Endothelial cell of umbilical vein (primary cell): Measurements from ENCODE around the gene BCL2. TPM values are rescaled to one million over a fixed set of nuclear protein-coding genes. Genes with fewer than 3 reads are reported as not detected.

ENCODE experiments used
- BruUV-seq: library from RNA; stranded (reverse); fragments of 400-500 nt; replicated peaks from 2 replicates; lab custom pipeline; 2021; lab: Mats Ljungman, UMichigan
- CTCF ChIA-PET: fragments of 300-600, 350-600 bp; sonication (Branson Sonifier 250); formaldehyde crosslinking; loops from one replicate; lab custom pipeline; 2021; ENCODE audit warnings: antibody characterized with exemption, inconsistent platforms; lab: Charles Lee
- POLR2A ChIA-PET: fragments of 300-600, 350-600 bp; sonication (Branson Sonifier 250); formaldehyde crosslinking; loops from one replicate; lab custom pipeline; 2021; ENCODE audit warnings: antibody characterized with exemption, inconsistent platforms; lab: Charles Lee
- DNase-seq: peaks from one replicate; pipeline ENCODE4 v3.0.0-alpha.2; 2011; ENCODE audit warnings: low read depth, low spot score
- FAIRE-seq: peaks from 2 replicates; lab custom pipeline; 2011; peaks lifted over from hg19 to GRCh38; lab: Jason Lieb, UNC
- H2AFZ ChIP-seq: 2 replicates; pipeline ENCODE4 v1.6.0; 2012; ENCODE audit warnings: low read depth, low read length, control low read depth, inconsistent platforms
- H3K27ac ChIP-seq: 2 replicates; pipeline ENCODE4 v1.5.1; 2011; ENCODE audit warnings: low read depth, mild to moderate bottlenecking, control low read depth, low read length, moderate library complexity; ENCODE audit not compliant: insufficient read depth
- H3K27me3 ChIP-seq, 2 experiments: 2 replicates each; pipeline versions ENCODE4 v1.6.0 to v1.6.1; 2011; ENCODE audit warnings: low read length in 2 of 2, mixed read lengths in 1 of 2; ENCODE audit not compliant: control insufficient read depth in 2 of 2, insufficient read depth in 2 of 2
- H3K36me3 ChIP-seq, 2 experiments: 2 replicates in 1 of 2; 3 replicates in 1 of 2; pipeline ENCODE4 v1.5.1; 2011; ENCODE audit warnings: low read length in 2 of 2, mild to moderate bottlenecking in 1 of 2, moderate library complexity in 1 of 2; ENCODE audit not compliant: control insufficient read depth in 2 of 2, insufficient read depth in 2 of 2; ENCODE audit errors: extremely low read depth in 1 of 2
- H3K4me1 ChIP-seq: 3 replicates; pipeline ENCODE4 v1.5.1; 2011; ENCODE audit warnings: mild to moderate bottlenecking, low read length; ENCODE audit not compliant: control insufficient read depth, insufficient read depth; ENCODE audit errors: extremely low read depth
- H3K4me2 ChIP-seq: 2 replicates; pipeline ENCODE4 v1.6.1; 2011; ENCODE audit warnings: low read length, control low read depth, mixed read lengths; ENCODE audit not compliant: insufficient read depth
- H3K4me3 ChIP-seq, 3 experiments: fragments of 200-600 bp in 1 of 3; sonication (generic), shearing (Covaris generic) in 1 of 3; replicated peaks in 1 of 3; 2 replicates each; pipeline ENCODE4 v1.5.1; 2011 to 2016; ENCODE audit warnings: control low read depth in 3 of 3, low read length in 3 of 3, mild to moderate bottlenecking in 2 of 3, inconsistent platforms in 1 of 3, low read depth in 1 of 3, moderate library complexity in 1 of 3; ENCODE audit not compliant: insufficient read depth in 1 of 3
- H3K79me2 ChIP-seq: 2 replicates; pipeline ENCODE4 v1.6.0; 2012; ENCODE audit warnings: low read length, inconsistent platforms; ENCODE audit not compliant: control insufficient read depth, insufficient read depth
- H3K9ac ChIP-seq: replicated peaks from 2 replicates; pipeline ENCODE3; 2011; ENCODE audit warnings: low read length, control low read depth; ENCODE audit not compliant: insufficient read depth; ENCODE audit errors: extremely low read depth
- H3K9me1 ChIP-seq: replicated peaks from 3 replicates; pipeline ENCODE4 v1.6.0; 2011; ENCODE audit warnings: mild to moderate bottlenecking, low read length; ENCODE audit not compliant: control insufficient read depth, insufficient read depth; ENCODE audit errors: extremely low read depth
- H3K9me3 ChIP-seq: replicated peaks from 2 replicates; pipeline ENCODE4 v1.5.1; 2012; ENCODE audit warnings: low read length, inconsistent platforms; ENCODE audit not compliant: control insufficient read depth, insufficient read depth
- H4K20me1 ChIP-seq: replicated peaks from 2 replicates; pipeline ENCODE3; 2011; ENCODE audit warnings: mild to moderate bottlenecking, low read length; ENCODE audit not compliant: control insufficient read depth, insufficient read depth; ENCODE audit errors: extremely low read depth
- CTCF ChIP-seq, 2 donors: IDR thresholded peaks; 1 replicate in 1 of 2; 2 replicates in 1 of 2; pipeline ENCODE4 v1.5.1; 2011; ENCODE audit warnings: low read length in 2 of 2, mild to moderate bottlenecking in 2 of 2, moderate library complexity in 2 of 2, control low read depth in 1 of 2, inconsistent platforms in 1 of 2, low read depth in 1 of 2; ENCODE audit not compliant: insufficient read depth in 1 of 2; ENCODE audit errors: extremely low read depth in 1 of 2
- EZH2 ChIP-seq: IDR thresholded peaks from 2 replicates; pipeline ENCODE4 v1.6.1; 2012; ENCODE audit warnings: borderline replicate concordance, low read depth, mild to moderate bottlenecking, moderate library complexity, low read length, inconsistent platforms; ENCODE audit not compliant: severe bottlenecking
- FOS ChIP-seq: IDR thresholded peaks from 2 replicates; pipeline ENCODE4 v1.6.1; 2011; ENCODE audit warnings: mild to moderate bottlenecking, low read length, moderate library complexity, borderline replicate concordance; ENCODE audit not compliant: insufficient read depth
- GATA2 ChIP-seq: IDR thresholded peaks from 2 replicates; pipeline ENCODE4 v1.7.0; 2011; ENCODE audit warnings: low read depth, mild to moderate bottlenecking, moderate library complexity, mixed read lengths, low read length; ENCODE audit not compliant: insufficient read length, insufficient read depth
- JUN ChIP-seq: IDR thresholded peaks from 2 replicates; pipeline ENCODE4 v1.6.1; 2011; ENCODE audit warnings: borderline replicate concordance, low read depth; ENCODE audit not compliant: insufficient read length, insufficient read depth
- MAX ChIP-seq: IDR thresholded peaks from 2 replicates; pipeline ENCODE4 v1.6.1; 2011; ENCODE audit not compliant: insufficient read depth, insufficient read length
- MYC ChIP-seq: IDR thresholded peaks from one replicate; pipeline ENCODE4 v1.6.1; 2011; ENCODE audit warnings: mild to moderate bottlenecking, low read depth, low read length
- POLR2A ChIP-seq: IDR thresholded peaks from 2 replicates; pipeline ENCODE4 v1.6.1; 2012; ENCODE audit warnings: low read depth, mild to moderate bottlenecking, control low read depth, low read length
- POLR2AphosphoS5 ChIP-seq: IDR thresholded peaks from 2 replicates; pipeline ENCODE4 v1.6.1; 2012; ENCODE audit warnings: low read depth, mild to moderate bottlenecking, control low read depth, low read length, moderate library complexity; ENCODE audit not compliant: insufficient read depth
- dilution Hi-C: fragments of 300-500 bp; cut with MboI; formaldehyde crosslinking; loops from one replicate; pipeline ENCODE4 v1.15.0; 2019; ENCODE audit warnings: low sequenced_read_pairs; ENCODE audit not compliant: extremely low pct_ligation_motif_present
- intact Hi-C: fragments of 100-400 bp; cut with micrococcal nuclease; formaldehyde crosslinking; loops from one replicate; pipeline ENCODE4 v1.10.0; 2022
- polyA plus RNA-seq, 4 experiments: library from polyadenylated mRNA; depleted of rRNA in 3 of 4; stranded (reverse) in 3 of 4; unstranded in 1 of 4; fragments of >200 nt; gene quantifications; 2 replicates each; pipeline versions ENCODE4 v1.2.1 to v1.2.3, GENCODE V29; 2011 to 2012; ENCODE audit warnings: missing spikeins in 1 of 4
- total RNA-seq: library from RNA; stranded (reverse); gene quantifications from 2 replicates; pipeline ENCODE4 v1.2.3, GENCODE V29; 2021

BCL2 gene
- total and polyA plus RNA-seq, 2 donors (not counting 3 experiments of a cell fraction or from before 2014, with no cell fraction given) = 0.35 to 5.0 TPM

- dilution Hi-C loops (no loop called here), intact Hi-C loops (no loop called here)
- H3K27me3 ChIP-seq = peaks cover 0 to 2% of the 10 kb centered on the region in 2 experiments
- TF ChIP-seq MAX = no peak
- TF ChIP-seq MYC = no peak
- TF ChIP-seq POLR2A = no peak
- TF ChIP-seq EZH2 = no peak
- no peak for TF ChIP-seq FOS
- TF ChIP-seq JUN = no peak
- no peak for TF ChIP-seq GATA2
- no peak for TF ChIP-seq CTCF (IDR thresholded peaks at IDR 0.05; ENCODE audit: extremely low read depth in 1 of 2, insufficient read depth in 1 of 2, low read depth in 1 of 2, low read length in 2 of 2)
- TF ChIP-seq POLR2AphosphoS5 = no peak
- no peak overlapping the region for H3K27ac ChIP-seq
- H3K4me3 ChIP-seq = no peak overlapping the region
- H3K79me2 ChIP-seq = no peaks in the 10 kb centered on the region
- H4K20me1 ChIP-seq = no peaks in the 10 kb centered on the region
- no peaks in the 10 kb centered on the region for H3K9me1 ChIP-seq
- H3K9me3 ChIP-seq = no peaks in the 10 kb centered on the region
- POLR2A ChIA-PET = no interaction called here
- DNase-seq (no peak), FAIRE-seq (no peak)
- CTCF ChIA-PET = no interaction called here
- H2AFZ ChIP-seq = no peak overlapping the region
- H3K4me2 ChIP-seq = no peak overlapping the region
- H3K4me1 ChIP-seq = no peaks in the 10 kb centered on the region
- no peaks in the 10 kb centered on the region for H3K36me3 ChIP-seq
- no TSS peak for BruUV-seq
- H3K9ac ChIP-seq = no peak overlapping the region
Measured at GRCh38 chr18:63247926-63248325, 71.6 kb downstream of the BCL2 start.
